GM12878 (cell line): ENCODE results near the gene CDK17.

Source experiments
- CBFB ChIP-seq: IDR thresholded peaks from 2 replicates; pipeline ENCODE4 v1.6.1; 2016; ENCODE audit warnings: antibody characterized with exemption, low read depth
- GABPA ChIP-seq: IDR thresholded peaks from 2 replicates; pipeline ENCODE4 v1.6.1; 2014; ENCODE audit warnings: antibody characterized with exemption, low read depth, mild to moderate bottlenecking, inconsistent platforms
- KLF5 ChIP-seq: fragments of 450-650 bp; IDR thresholded peaks from 2 replicates; pipeline ENCODE4 v1.6.1; 2014; ENCODE audit warnings: mild to moderate bottlenecking; ENCODE audit not compliant: partially characterized antibody
- NRF1 ChIP-seq: conservative IDR thresholded peaks from 2 replicates; pipeline ENCODE4 v1.6.1; 2011; ENCODE audit warnings: mild to moderate bottlenecking, low read depth, low read length, improper control_type of control experiment
- RFX5 ChIP-seq: IDR thresholded peaks from 2 replicates; pipeline ENCODE4 v1.6.1; 2011; ENCODE audit warnings: low read depth, low read length, improper control_type of control experiment
- TAF1 ChIP-seq: IDR thresholded peaks from 2 replicates; pipeline ENCODE4 v1.6.1; 2011; ENCODE audit warnings: mild to moderate bottlenecking, low read depth, low read length, borderline replicate concordance
- TCF3 ChIP-seq: IDR thresholded peaks from 2 replicates; pipeline ENCODE4 v1.6.1; 2012; ENCODE audit warnings: low read depth, mild to moderate bottlenecking, low read length, borderline replicate concordance; ENCODE audit not compliant: insufficient read depth
- ZNF274 ChIP-seq: IDR thresholded peaks from one replicate; pipeline ENCODE4 v1.8.0; 2011; ENCODE audit not compliant: insufficient read length, insufficient read depth
- TF ChIP-seq, protein P1 (sequence below): IDR thresholded peaks from 2 replicates; pipeline ENCODE4 v1.6.1; 2012; ENCODE audit warnings: mild to moderate bottlenecking, low read depth, low read length
- TF ChIP-seq, protein P2 (sequence below), 3 experiments: IDR thresholded peaks in 2 of 3; conservative IDR thresholded peaks in 1 of 3; 2 replicates each; pipeline ENCODE4 v1.5.1; 2011; ENCODE audit warnings: low read depth in 3 of 3, low read length in 3 of 3, mild to moderate bottlenecking in 3 of 3, control low read depth in 2 of 3, moderate library complexity in 2 of 3, inconsistent platforms in 1 of 3, mixed read lengths in 1 of 3; ENCODE audit not compliant: control insufficient read depth in 2 of 3, insufficient read depth in 1 of 3; ENCODE audit errors: extremely low read depth in 1 of 3
- TF ChIP-seq, protein P3 (sequence below): fragments of 150-350 bp; IDR thresholded peaks from 2 replicates; pipeline ENCODE4 v1.6.1; 2016; ENCODE audit warnings: low read depth, low read length

DNA sequence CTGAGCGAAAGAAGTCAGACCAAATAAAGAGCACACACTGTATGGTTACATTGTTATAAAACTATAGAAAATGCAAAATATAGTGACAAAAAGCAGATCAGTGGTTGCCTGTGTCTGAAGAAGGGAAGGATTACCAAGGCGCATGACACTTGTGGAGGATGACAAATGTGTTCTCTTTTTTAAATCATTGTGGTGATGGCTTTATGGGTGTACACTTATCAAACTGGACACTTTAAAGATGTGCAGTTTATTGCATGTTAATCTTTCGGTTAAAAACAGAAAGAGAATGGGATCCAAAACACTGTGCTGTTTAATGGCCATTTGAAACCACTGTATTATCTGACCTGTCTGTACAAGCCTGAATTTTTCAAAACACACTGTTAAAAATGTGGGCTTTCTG, 8.8 kb upstream of the CDK17 start:
- TF ChIP-seq CBFB (no peak), TAF1 (no peak), KLF5 (no peak), TCF3 (no peak), GABPA (no peak), ZNF274 (no peak), NRF1 (no peak), RFX5 (no peak)
- TF ChIP-seq, protein P1, sequence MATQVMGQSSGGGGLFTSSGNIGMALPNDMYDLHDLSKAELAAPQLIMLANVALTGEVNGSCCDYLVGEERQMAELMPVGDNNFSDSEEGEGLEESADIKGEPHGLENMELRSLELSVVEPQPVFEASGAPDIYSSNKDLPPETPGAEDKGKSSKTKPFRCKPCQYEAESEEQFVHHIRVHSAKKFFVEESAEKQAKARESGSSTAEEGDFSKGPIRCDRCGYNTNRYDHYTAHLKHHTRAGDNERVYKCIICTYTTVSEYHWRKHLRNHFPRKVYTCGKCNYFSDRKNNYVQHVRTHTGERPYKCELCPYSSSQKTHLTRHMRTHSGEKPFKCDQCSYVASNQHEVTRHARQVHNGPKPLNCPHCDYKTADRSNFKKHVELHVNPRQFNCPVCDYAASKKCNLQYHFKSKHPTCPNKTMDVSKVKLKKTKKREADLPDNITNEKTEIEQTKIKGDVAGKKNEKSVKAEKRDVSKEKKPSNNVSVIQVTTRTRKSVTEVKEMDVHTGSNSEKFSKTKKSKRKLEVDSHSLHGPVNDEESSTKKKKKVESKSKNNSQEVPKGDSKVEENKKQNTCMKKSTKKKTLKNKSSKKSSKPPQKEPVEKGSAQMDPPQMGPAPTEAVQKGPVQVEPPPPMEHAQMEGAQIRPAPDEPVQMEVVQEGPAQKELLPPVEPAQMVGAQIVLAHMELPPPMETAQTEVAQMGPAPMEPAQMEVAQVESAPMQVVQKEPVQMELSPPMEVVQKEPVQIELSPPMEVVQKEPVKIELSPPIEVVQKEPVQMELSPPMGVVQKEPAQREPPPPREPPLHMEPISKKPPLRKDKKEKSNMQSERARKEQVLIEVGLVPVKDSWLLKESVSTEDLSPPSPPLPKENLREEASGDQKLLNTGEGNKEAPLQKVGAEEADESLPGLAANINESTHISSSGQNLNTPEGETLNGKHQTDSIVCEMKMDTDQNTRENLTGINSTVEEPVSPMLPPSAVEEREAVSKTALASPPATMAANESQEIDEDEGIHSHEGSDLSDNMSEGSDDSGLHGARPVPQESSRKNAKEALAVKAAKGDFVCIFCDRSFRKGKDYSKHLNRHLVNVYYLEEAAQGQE: no peak
- TF ChIP-seq, protein P2, sequence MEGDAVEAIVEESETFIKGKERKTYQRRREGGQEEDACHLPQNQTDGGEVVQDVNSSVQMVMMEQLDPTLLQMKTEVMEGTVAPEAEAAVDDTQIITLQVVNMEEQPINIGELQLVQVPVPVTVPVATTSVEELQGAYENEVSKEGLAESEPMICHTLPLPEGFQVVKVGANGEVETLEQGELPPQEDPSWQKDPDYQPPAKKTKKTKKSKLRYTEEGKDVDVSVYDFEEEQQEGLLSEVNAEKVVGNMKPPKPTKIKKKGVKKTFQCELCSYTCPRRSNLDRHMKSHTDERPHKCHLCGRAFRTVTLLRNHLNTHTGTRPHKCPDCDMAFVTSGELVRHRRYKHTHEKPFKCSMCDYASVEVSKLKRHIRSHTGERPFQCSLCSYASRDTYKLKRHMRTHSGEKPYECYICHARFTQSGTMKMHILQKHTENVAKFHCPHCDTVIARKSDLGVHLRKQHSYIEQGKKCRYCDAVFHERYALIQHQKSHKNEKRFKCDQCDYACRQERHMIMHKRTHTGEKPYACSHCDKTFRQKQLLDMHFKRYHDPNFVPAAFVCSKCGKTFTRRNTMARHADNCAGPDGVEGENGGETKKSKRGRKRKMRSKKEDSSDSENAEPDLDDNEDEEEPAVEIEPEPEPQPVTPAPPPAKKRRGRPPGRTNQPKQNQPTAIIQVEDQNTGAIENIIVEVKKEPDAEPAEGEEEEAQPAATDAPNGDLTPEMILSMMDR (IDR thresholded peaks at IDR 0.05 in 2 of 3, conservative IDR thresholded peaks at IDR 0.05 in 1 of 3; ENCODE audit: control insufficient read depth in 2 of 3, extremely low read depth in 1 of 3, insufficient read depth in 1 of 3, low read depth in 3 of 3, low read length in 3 of 3): no peak
- TF ChIP-seq, protein P3, sequence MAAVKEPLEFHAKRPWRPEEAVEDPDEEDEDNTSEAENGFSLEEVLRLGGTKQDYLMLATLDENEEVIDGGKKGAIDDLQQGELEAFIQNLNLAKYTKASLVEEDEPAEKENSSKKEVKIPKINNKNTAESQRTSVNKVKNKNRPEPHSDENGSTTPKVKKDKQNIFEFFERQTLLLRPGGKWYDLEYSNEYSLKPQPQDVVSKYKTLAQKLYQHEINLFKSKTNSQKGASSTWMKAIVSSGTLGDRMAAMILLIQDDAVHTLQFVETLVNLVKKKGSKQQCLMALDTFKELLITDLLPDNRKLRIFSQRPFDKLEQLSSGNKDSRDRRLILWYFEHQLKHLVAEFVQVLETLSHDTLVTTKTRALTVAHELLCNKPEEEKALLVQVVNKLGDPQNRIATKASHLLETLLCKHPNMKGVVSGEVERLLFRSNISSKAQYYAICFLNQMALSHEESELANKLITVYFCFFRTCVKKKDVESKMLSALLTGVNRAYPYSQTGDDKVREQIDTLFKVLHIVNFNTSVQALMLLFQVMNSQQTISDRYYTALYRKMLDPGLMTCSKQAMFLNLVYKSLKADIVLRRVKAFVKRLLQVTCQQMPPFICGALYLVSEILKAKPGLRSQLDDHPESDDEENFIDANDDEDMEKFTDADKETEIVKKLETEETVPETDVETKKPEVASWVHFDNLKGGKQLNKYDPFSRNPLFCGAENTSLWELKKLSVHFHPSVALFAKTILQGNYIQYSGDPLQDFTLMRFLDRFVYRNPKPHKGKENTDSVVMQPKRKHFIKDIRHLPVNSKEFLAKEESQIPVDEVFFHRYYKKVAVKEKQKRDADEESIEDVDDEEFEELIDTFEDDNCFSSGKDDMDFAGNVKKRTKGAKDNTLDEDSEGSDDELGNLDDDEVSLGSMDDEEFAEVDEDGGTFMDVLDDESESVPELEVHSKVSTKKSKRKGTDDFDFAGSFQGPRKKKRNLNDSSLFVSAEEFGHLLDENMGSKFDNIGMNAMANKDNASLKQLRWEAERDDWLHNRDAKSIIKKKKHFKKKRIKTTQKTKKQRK: no peak
